Measurements from ENCODE around the gene PRTG. TPM values are rescaled to one million over a fixed set of nuclear protein-coding genes. Genes with fewer than 3 reads are reported as not detected.

The PRTG gene
- total RNA-seq, 2 experiments from 2014 or later, result 0.15 TPM; not detected in 1

DNA sequence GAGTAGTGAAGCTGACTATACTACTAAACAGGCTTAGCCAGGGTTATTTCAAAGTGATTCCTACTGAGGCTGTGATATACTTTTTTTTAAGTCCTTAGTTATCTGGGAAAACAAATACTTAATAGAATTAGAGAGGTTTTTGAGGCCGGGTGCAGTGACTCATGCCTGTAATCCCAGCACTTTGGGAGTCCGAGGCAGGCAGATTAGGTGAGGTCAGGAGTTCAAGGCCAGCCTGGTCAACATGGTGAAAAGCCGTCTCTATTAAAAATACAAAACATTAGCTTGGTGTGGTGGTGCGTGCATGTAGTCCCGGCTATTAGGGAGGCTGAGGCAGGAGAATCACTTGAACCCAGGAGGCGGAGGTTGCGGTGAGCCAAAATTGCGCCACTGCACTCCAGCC is 34.2 kb downstream of the PRTG start:
- DNase-seq (ENCODE audit: low spot score), result no peak
- Histone ChIP-seq H3K9me2 (ENCODE audit: insufficient read depth, low read length) (no peaks in the 10 kb centered on the region), H3K4me2 (ENCODE audit: low read length) (no peak overlapping the region), H4K20me1 (ENCODE audit: insufficient read depth, low read length) (no peaks in the 10 kb centered on the region), H3K4me3 (ENCODE audit: low read depth, low read length, poor library complexity, severe bottlenecking) (no peak overlapping the region), H3K36me3 (ENCODE audit: insufficient read depth, low read length) (no peaks in the 10 kb centered on the region), H3K27ac (ENCODE audit: low read depth, low read length, poor library complexity, severe bottlenecking) (no peak overlapping the region), H3K4me1 (ENCODE audit: insufficient read depth, low read length, poor library complexity, severe bottlenecking) (peaks cover 4% of the 10 kb centered on the region), H3K9me3 (ENCODE audit: low read length) (no peaks in the 10 kb centered on the region), H3K79me2 (ENCODE audit: insufficient read depth, low read depth, low read length) (no peaks in the 10 kb centered on the region), H2AFZ (ENCODE audit: low read length) (no peak overlapping the region)
- no TSS peak for BruUV-seq (replicated peaks)
- CTCF ChIA-PET (ENCODE audit: unreplicated experiment), result no interaction called here
- POLR2A ChIA-PET, result no interaction called here
- no peak for TF ChIP-seq EZH2phosphoT487 (IDR thresholded peaks at IDR 0.05; ENCODE audit: borderline replicate concordance, low read depth, low read length)
- TF ChIP-seq, protein P1, sequence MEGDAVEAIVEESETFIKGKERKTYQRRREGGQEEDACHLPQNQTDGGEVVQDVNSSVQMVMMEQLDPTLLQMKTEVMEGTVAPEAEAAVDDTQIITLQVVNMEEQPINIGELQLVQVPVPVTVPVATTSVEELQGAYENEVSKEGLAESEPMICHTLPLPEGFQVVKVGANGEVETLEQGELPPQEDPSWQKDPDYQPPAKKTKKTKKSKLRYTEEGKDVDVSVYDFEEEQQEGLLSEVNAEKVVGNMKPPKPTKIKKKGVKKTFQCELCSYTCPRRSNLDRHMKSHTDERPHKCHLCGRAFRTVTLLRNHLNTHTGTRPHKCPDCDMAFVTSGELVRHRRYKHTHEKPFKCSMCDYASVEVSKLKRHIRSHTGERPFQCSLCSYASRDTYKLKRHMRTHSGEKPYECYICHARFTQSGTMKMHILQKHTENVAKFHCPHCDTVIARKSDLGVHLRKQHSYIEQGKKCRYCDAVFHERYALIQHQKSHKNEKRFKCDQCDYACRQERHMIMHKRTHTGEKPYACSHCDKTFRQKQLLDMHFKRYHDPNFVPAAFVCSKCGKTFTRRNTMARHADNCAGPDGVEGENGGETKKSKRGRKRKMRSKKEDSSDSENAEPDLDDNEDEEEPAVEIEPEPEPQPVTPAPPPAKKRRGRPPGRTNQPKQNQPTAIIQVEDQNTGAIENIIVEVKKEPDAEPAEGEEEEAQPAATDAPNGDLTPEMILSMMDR (conservative IDR thresholded peaks at IDR 0.05; ENCODE audit: low read length), result no peak
- intact Hi-C loops (cut with micrococcal nuclease; ENCODE audit: unreplicated experiment), result no loop called here

DNA sequence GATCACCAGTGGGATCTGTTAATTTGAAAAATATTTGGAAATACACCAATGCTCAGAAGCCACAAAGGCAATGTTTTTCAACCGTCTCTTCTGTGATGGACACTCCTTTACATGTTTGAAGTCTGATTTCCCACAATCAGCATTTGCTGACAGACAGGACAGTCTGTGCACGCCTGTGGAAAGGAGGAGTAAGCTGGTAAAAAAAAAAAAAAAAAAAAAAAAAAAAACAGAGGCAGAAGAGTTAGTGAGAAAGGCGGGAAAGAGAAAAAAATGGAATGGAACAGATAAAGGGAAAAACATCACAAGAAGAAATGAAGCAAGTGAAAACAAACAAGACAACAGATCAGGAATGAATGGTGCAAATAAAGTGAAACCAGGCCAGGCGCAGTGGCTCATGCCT is 35.0 kb downstream of the PRTG start:
- Histone ChIP-seq H3K36me3 (ENCODE audit: insufficient read depth, low read length) (no peaks in the 10 kb centered on the region), H3K27ac (ENCODE audit: low read depth, low read length, poor library complexity, severe bottlenecking) (no peak overlapping the region), H3K4me1 (ENCODE audit: insufficient read depth, low read length, poor library complexity, severe bottlenecking) (peaks cover 4% of the 10 kb centered on the region), H3K79me2 (ENCODE audit: insufficient read depth, low read depth, low read length) (no peaks in the 10 kb centered on the region), H3K4me2 (ENCODE audit: low read length) (no peak overlapping the region), H3K9me2 (ENCODE audit: insufficient read depth, low read length) (no peaks in the 10 kb centered on the region), H4K20me1 (ENCODE audit: insufficient read depth, low read length) (no peaks in the 10 kb centered on the region), H2AFZ (ENCODE audit: low read length) (no peak overlapping the region), H3K4me3 (ENCODE audit: low read depth, low read length, poor library complexity, severe bottlenecking) (no peak overlapping the region), H3K9me3 (ENCODE audit: low read length) (no peaks in the 10 kb centered on the region)
- TF ChIP-seq, protein P1 (conservative IDR thresholded peaks at IDR 0.05; ENCODE audit: low read length), result no peak
- no peak for TF ChIP-seq EZH2phosphoT487 (IDR thresholded peaks at IDR 0.05; ENCODE audit: borderline replicate concordance, low read depth, low read length)
- BruUV-seq (replicated peaks), result no TSS peak
- DNase-seq (ENCODE audit: low spot score), result no peak
- ChIA-PET CTCF (ENCODE audit: unreplicated experiment) (no interaction called here), POLR2A (no interaction called here)
- intact Hi-C loops (cut with micrococcal nuclease; ENCODE audit: unreplicated experiment), result no loop called here

DNA sequence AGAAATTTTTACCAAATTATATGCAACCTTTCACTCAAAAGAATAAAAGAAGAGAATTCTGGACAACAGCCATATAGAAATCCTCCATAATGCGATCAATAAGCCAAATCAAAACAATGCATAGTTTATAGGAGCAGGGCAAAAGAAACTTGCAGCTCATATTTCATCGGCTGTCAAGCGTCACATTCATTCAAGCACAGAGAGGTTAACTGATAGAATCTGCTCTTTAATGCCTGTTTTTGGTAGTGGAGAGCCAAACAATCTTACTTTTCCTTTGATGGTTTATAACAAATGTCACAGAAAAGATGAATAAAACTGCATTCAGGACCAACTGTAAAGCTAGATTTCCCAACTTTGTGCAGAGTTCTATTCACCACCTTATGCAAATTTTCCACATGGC is 35.4 kb downstream of the PRTG start:
- intact Hi-C loops (cut with micrococcal nuclease; ENCODE audit: unreplicated experiment), result no loop called here
- no peak for DNase-seq (ENCODE audit: low spot score)
- Histone ChIP-seq H3K9me3 (ENCODE audit: low read length) (no peaks in the 10 kb centered on the region), H3K79me2 (ENCODE audit: insufficient read depth, low read depth, low read length) (no peaks in the 10 kb centered on the region), H3K36me3 (ENCODE audit: insufficient read depth, low read length) (no peaks in the 10 kb centered on the region), H4K20me1 (ENCODE audit: insufficient read depth, low read length) (no peaks in the 10 kb centered on the region), H2AFZ (ENCODE audit: low read length) (no peak overlapping the region), H3K4me1 (ENCODE audit: insufficient read depth, low read length, poor library complexity, severe bottlenecking) (peaks cover 4% of the 10 kb centered on the region), H3K9me2 (ENCODE audit: insufficient read depth, low read length) (no peaks in the 10 kb centered on the region), H3K27ac (ENCODE audit: low read depth, low read length, poor library complexity, severe bottlenecking) (no peak overlapping the region), H3K4me3 (ENCODE audit: low read depth, low read length, poor library complexity, severe bottlenecking) (no peak overlapping the region), H3K4me2 (ENCODE audit: low read length) (no peak overlapping the region)
- ChIA-PET POLR2A (no interaction called here), CTCF (ENCODE audit: unreplicated experiment) (no interaction called here)
- TF ChIP-seq, protein P1 (conservative IDR thresholded peaks at IDR 0.05; ENCODE audit: low read length), result no peak
- BruUV-seq (replicated peaks), result no TSS peak

All from OCI-LY7 (cell line).